Suprapubic skin (tissue), 3 donors: Measurements from ENCODE around the gene PLCG2.

Experiments used
- CTCF ChIP-seq, 2 donors: fragments of 200-600 bp in 1 of 2; fragments of 450-650 bp in 1 of 2; sonication (generic) in 1 of 2; IDR thresholded peaks; one replicate each; pipeline ENCODE4 v1.5.1; 2016 to 2019; ENCODE audit warnings: antibody characterized with exemption in 2 of 2, mild to moderate bottlenecking in 1 of 2, moderate library complexity in 1 of 2
- POLR2A ChIP-seq, 2 donors: fragments of 450-650 bp; IDR thresholded peaks; one replicate each; pipeline ENCODE4 v1.6.1; 2017; ENCODE audit warnings: antibody characterized with exemption in 2 of 2, mild to moderate bottlenecking in 2 of 2, moderate library complexity in 2 of 2

GRCh38 chr16:81796035-81796434, 16.9 kb downstream of the PLCG2 start:
- TF ChIP-seq CTCF (IDR thresholded peaks at IDR 0.05) (no peak), POLR2A (IDR thresholded peaks at IDR 0.05) (no peak)
